Erythroblast (primary cell): ENCODE measurements around the gene APP.

ENCODE experiments used
- GATA1 ChIP-seq: IDR thresholded peaks from 2 replicates; pipeline ENCODE4 v1.6.1; 2011; ENCODE audit warnings: low read depth, mild to moderate bottlenecking, control low read depth, low read length, moderate library complexity
- POLR2A ChIP-seq: IDR thresholded peaks from 2 replicates; pipeline ENCODE4 v1.6.1; 2011; ENCODE audit warnings: mild to moderate bottlenecking, low read length

DNA sequence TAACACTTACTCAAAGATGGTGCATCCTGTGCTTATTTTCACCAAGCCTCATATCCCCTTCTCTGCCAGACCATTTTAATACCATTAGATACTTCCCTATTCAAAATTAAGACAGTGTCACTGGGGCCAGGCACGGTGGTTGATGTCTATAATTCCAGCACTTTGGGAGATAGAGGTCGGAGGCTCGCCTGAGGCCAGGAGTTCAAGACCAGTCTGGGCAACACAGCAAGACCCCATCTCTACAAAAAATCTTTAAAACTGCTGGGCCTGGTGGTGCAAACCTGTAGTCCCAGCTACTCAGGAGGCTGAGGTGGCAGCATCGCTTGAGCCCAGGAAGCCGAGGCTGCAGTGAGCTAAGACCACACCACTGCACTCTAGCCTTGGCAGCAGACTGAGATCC is 28.2 kb downstream of the APP start:
- TF ChIP-seq POLR2A (no peak), GATA1 (no peak)
